Measurements from ENCODE around the gene CELSR3. TPM values are rescaled to one million over a fixed set of nuclear protein-coding genes. Genes with fewer than 3 reads are reported as not detected.

The CELSR3 gene
- total and polyA plus RNA-seq, 2 experiments from 2014 or later, result 3.1 to 5.9 TPM

DNA sequence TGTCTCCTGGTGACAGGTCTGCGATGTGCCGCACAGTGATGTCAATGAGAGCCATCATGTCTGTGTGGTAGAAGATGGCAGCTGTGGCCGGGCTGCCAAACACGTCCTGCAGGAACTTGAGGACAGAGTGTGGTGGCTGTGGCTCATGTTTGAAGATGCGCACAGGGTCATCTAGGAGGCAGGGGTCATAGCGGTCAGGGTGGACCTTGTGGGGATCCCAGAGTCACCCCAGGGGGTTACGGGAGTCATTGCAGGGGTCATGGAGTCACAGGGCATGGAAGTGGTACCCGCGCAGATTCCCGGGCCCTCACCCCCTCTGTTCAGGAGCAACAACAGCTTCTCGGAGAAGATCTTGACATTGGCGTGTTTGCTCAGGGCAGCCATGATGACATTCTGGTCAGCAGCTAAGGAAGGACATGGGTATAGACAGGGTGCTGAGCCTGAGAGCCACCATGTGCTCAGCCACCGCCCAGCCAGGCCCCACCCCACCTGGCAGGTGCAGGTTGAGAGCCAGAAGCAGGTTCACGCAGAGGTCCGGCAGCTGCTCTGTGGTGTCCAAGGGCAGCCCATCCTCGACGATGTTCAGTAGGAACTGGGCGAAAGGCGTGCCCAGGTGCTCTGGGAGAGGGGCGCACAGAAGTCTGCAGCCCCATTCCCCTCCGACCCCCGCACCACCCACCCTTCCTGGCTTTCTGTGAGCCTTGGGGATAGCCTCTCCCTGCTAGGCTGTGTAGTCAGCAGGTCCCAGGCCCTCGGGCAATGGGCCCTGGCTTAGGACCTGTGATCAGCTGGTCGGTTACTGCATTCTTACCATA is 16.1 kb upstream of the CELSR3 start:
- no peak for DNase-seq (ENCODE audit: low read depth in 1 of 2, low spot score in 1 of 2)
- H3K4me3 ChIP-seq, result no peak overlapping the region
- TF ChIP-seq, protein P1, sequence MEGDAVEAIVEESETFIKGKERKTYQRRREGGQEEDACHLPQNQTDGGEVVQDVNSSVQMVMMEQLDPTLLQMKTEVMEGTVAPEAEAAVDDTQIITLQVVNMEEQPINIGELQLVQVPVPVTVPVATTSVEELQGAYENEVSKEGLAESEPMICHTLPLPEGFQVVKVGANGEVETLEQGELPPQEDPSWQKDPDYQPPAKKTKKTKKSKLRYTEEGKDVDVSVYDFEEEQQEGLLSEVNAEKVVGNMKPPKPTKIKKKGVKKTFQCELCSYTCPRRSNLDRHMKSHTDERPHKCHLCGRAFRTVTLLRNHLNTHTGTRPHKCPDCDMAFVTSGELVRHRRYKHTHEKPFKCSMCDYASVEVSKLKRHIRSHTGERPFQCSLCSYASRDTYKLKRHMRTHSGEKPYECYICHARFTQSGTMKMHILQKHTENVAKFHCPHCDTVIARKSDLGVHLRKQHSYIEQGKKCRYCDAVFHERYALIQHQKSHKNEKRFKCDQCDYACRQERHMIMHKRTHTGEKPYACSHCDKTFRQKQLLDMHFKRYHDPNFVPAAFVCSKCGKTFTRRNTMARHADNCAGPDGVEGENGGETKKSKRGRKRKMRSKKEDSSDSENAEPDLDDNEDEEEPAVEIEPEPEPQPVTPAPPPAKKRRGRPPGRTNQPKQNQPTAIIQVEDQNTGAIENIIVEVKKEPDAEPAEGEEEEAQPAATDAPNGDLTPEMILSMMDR (IDR thresholded peaks at IDR 0.05; ENCODE audit: low read depth, low read length), result no peak
- H3K27ac ChIP-seq, result no peak overlapping the region
- peaks cover 36% of the 10 kb centered on the region for H3K36me3 ChIP-seq
- peaks cover 9% of the 10 kb centered on the region for H3K4me1 ChIP-seq (ENCODE audit: low read depth)
- no peaks in the 10 kb centered on the region for H3K9me3 ChIP-seq (ENCODE audit: low read depth)
- H3K27me3 ChIP-seq, result no peaks in the 10 kb centered on the region

DNA sequence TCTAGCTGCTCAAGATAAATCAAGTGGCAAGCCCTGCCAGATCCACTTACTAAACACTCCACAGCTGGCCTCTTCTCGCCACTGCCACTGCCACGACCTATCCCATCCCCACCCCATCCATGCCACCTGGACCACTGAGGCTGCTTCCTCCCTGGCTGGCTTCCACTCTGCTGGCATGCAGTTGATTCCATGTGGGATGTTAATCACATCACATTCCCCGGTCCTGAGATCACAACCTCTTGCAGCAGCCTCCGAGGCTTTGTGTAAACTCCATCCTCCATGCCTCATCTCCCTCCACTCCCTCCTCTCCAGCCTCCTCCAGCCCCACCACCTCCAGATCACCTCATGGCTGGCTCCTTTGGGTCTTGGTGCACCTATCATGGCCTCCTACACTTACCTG is 15.4 kb upstream of the CELSR3 start:
- Histone ChIP-seq H3K4me1 (ENCODE audit: low read depth) (peaks cover 3% of the 10 kb centered on the region), H3K36me3 (peaks cover 36% of the 10 kb centered on the region), H3K9me3 (ENCODE audit: low read depth) (no peaks in the 10 kb centered on the region), H3K4me3 (no peak overlapping the region), H3K27ac (no peak overlapping the region), H3K27me3 (no peaks in the 10 kb centered on the region)
- TF ChIP-seq, protein P1 (IDR thresholded peaks at IDR 0.05; ENCODE audit: low read depth, low read length), result no peak
- peak in 1 of 2 donors; percentile 12 for DNase-seq (ENCODE audit: low read depth in 1 of 2, low spot score in 1 of 2)

DNA sequence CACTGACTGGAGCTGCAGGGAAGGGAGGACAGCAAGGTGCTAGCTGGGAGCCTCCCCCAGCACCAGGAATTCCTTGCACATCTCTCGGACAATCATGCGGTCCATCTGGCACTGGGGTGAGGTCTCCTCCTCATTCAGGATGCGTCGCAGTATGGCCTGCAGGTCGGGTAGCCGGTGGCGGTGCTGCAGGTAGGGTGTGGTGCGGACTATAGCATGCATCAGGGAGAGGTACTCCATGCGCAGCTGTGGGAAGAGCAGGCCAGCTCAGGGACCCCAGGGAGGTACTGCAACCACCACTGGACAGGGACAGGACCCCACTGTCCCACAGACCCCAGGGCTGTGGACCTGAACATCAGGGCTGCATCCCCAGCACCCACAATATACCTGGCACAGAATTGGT is 11.8 kb upstream of the CELSR3 start:
- Histone ChIP-seq H3K9me3 (ENCODE audit: low read depth) (no peaks in the 10 kb centered on the region), H3K4me1 (ENCODE audit: low read depth) (no peaks in the 10 kb centered on the region), H3K27ac (no peak overlapping the region), H3K36me3 (peaks cover 20% of the 10 kb centered on the region), H3K27me3 (no peaks in the 10 kb centered on the region), H3K4me3 (no peak overlapping the region)
- DNase-seq (ENCODE audit: low read depth in 1 of 2, low spot score in 1 of 2), result no peak
- TF ChIP-seq, protein P1 (IDR thresholded peaks at IDR 0.05; ENCODE audit: low read depth, low read length), result no peak

DNA sequence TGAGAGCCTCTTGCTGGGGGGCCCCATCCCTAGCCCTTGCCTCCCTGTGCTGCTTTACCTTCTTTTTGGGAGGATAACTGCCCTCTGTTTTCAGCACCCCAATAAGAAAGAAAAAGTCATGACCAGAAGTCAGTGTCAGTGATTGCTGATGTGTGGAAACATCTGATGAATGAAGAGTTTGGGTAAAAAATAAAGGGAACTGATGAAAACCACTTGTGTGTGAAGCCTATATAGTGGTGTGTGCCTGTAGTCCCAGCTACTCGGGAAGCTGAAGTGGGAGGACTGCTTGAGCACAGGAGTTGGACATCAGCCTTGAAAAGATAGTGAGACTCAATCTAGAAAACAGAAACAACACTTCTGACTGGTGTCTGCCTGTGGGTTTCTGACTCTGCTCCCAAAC is 9.8 kb upstream of the CELSR3 start:
- TF ChIP-seq, protein P1 (IDR thresholded peaks at IDR 0.05; ENCODE audit: low read depth, low read length), result no peak

DNA sequence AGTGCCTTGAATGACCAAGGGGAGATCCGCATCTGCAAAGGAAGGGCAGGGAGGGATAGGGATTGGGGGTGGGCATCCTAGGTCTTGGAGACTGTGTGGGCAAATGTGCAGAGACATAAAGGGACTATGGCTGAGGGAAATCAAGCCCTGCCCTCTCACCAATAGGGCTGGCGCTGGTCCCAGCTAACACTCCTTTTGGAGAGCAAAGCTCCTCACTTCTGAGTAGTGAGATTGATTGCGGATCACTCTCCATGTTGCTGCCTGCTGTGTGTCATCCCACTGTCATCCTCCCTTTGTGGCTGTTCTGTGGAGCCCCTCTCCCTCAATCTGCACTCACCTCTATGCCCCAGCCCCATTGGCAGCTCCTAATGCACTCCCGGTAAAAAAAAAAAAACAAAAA is 2.2 kb upstream of the CELSR3 start:
- no peak overlapping the region for H3K4me3 ChIP-seq
- TF ChIP-seq, protein P1 (IDR thresholded peaks at IDR 0.05; ENCODE audit: low read depth, low read length), result no peak
- DNase-seq (ENCODE audit: low read depth in 1 of 2, low spot score in 1 of 2), result no peak
- H3K27ac ChIP-seq, result peak overlapping the region; percentile 98
- H3K27me3 ChIP-seq, result no peaks in the 10 kb centered on the region
- H3K9me3 ChIP-seq (ENCODE audit: low read depth), result no peaks in the 10 kb centered on the region
- H3K36me3 ChIP-seq, result no peaks in the 10 kb centered on the region
- H3K4me1 ChIP-seq (ENCODE audit: low read depth), result no peaks in the 10 kb centered on the region

More for the DNA sequence above, 9.8 kb upstream of the CELSR3 start:
- H3K4me1 ChIP-seq (ENCODE audit: low read depth), result no peaks in the 10 kb centered on the region
- no peak for DNase-seq (ENCODE audit: low read depth in 1 of 2, low spot score in 1 of 2)
- no peaks in the 10 kb centered on the region for H3K27me3 ChIP-seq
- no peak overlapping the region for H3K27ac ChIP-seq
- peaks cover 13% of the 10 kb centered on the region for H3K36me3 ChIP-seq
- H3K9me3 ChIP-seq (ENCODE audit: low read depth), result no peaks in the 10 kb centered on the region
- H3K4me3 ChIP-seq, result no peak overlapping the region
